ENCODE measurements around the gene TMTC1.
A peak's percentile ranks its signal among the peaks of the same experiment; 100 is the strongest.

TMTC1 gene

DNA sequence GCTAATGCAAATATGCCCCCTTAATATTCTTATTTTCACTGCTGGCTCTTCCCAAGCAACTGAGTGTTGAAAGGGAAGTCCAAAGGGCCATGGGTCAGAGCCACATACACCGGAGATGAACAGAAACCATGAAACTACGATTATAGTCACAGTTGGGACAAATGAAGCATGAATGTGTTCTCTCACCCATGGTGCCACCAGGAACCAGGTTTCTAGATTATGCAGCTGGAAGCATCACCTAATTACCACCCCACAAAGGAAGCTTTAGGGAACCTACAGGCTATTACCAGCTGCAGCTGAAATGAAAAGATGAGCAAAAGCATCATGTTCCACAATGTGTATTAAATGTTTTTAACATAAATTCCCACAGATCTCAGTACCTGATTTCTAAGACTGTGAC lies 15.4 kb downstream of the TMTC1 start:
- Histone ChIP-seq H3K9me3 (no peaks in the 10 kb centered on the region), H3K27me3 (ENCODE audit: low read depth) (no peaks in the 10 kb centered on the region), H3K4me1 (peaks cover 2% of the 10 kb centered on the region; the same call in 1 of the 2 replicates), H3K4me3 (no peak overlapping the region), H3K36me3 (replicated peaks) (no peaks in the 10 kb centered on the region)
- no peak for DNase-seq (ENCODE audit: low spot score in 2 of 2)
- in situ Hi-C loops (cut with MboI; ENCODE audit: low sequenced_read_pairs): no loop called here

DNA sequence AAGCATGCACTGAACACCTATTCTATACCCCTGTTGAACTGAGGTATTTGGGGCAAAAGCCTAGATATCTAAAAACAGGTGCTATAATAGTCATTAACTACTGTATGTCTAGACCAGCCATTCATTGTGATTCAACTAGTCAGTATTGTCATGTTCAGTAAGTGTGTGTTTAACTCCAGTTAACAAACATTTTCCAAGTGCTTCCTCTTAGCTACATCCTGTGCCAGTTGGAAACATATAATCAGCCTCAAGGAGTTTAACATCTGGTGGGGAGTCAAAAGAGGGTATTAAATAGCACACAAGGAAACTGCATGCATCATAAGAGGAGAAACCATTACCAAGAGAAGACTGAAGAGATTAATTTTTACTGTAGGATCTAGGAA lies 20.4 kb downstream of the TMTC1 start:
- DNase-seq (ENCODE audit: low spot score in 2 of 2): no peak
- no peak overlapping the region for H3K4me3 ChIP-seq
- H3K27me3 ChIP-seq (ENCODE audit: low read depth): no peaks in the 10 kb centered on the region
- in situ Hi-C loops (cut with MboI; ENCODE audit: low sequenced_read_pairs): no loop called here
- H3K36me3 ChIP-seq (replicated peaks): no peaks in the 10 kb centered on the region
- H3K9me3 ChIP-seq: no peaks in the 10 kb centered on the region
- H3K4me1 ChIP-seq: no peaks in the 10 kb centered on the region

- Histone ChIP-seq H3K27me3 (ENCODE audit: low read depth) (no peaks in the 10 kb centered on the region), H3K36me3 (replicated peaks) (no peaks in the 10 kb centered on the region), H3K4me1 (no peaks in the 10 kb centered on the region), H3K9me3 (no peaks in the 10 kb centered on the region), H3K4me3 (no peak overlapping the region)
- in situ Hi-C loops (cut with MboI; ENCODE audit: low sequenced_read_pairs): no loop called here
- DNase-seq (ENCODE audit: low spot score in 2 of 2): no peak
These were observed 21.0 kb downstream of the TMTC1 start for GRCh38 chr12:29762637-29763300.

GRCh38 chr12:29759950-29760349 lies 23.8 kb downstream of the TMTC1 start:
- H3K27me3 ChIP-seq (ENCODE audit: low read depth): no peaks in the 10 kb centered on the region
- H3K9me3 ChIP-seq: no peaks in the 10 kb centered on the region
- no peak for DNase-seq (ENCODE audit: low spot score in 2 of 2)
- H3K4me3 ChIP-seq: no peak overlapping the region
- H3K4me1 ChIP-seq: no peaks in the 10 kb centered on the region
- in situ Hi-C loops (cut with MboI; ENCODE audit: low sequenced_read_pairs): no loop called here
- H3K36me3 ChIP-seq (replicated peaks): no peaks in the 10 kb centered on the region

DNA sequence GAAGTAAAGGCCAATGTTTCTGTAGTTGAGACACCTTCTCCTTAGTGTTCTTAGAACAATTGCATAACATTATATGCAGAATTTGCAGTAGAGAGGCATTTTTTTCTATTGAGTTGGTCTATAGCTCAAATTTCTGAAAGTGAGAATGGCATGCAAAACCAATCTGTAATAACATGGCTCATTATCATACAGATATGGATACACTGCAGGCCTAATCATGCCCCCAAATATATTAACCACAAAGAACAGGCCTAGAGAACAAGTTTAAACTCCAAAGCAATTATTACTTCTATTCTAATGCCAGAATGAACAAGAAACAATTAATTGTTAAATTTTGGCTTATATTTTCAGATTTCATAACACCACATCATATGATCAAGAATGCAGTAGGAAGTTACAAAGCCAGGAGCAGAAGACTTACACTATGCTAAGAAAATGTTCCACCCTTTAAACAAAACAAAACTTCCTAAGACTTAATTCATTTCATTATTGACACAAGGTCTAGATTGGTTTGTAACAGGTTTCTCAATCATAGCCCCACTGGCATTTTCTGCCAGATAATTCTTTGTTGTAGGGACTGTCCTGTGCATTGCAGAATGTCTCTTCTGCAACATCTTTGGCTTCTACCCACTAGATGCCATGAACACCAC lies 26.9 kb downstream of the TMTC1 start:
- Histone ChIP-seq H3K4me3 (no peak overlapping the region), H3K27me3 (ENCODE audit: low read depth) (no peaks in the 10 kb centered on the region), H3K36me3 (replicated peaks) (no peaks in the 10 kb centered on the region), H3K9me3 (no peaks in the 10 kb centered on the region), H3K4me1 (no peaks in the 10 kb centered on the region)
- DNase-seq (ENCODE audit: low spot score in 2 of 2): no peak
- in situ Hi-C loops (cut with MboI; ENCODE audit: low sequenced_read_pairs): no loop called here

- no peak overlapping the region for H3K4me3 ChIP-seq
- in situ Hi-C loops (cut with MboI; ENCODE audit: low sequenced_read_pairs): no loop called here
These were observed 29.2 kb downstream of the TMTC1 start for GRCh38 chr12:29754235-29755189.

GRCh38 chr12:29752121-29752520 lies 31.6 kb downstream of the TMTC1 start:
- Histone ChIP-seq H3K4me1 (peaks cover 8% of the 10 kb centered on the region), H3K36me3 (replicated peaks) (no peaks in the 10 kb centered on the region), H3K27me3 (ENCODE audit: low read depth) (no peaks in the 10 kb centered on the region), H3K4me3 (no peak overlapping the region), H3K9me3 (no peaks in the 10 kb centered on the region)
- in situ Hi-C loops (cut with MboI; ENCODE audit: low sequenced_read_pairs): no loop called here
- no peak for DNase-seq (ENCODE audit: low spot score in 2 of 2)

More at GRCh38 chr12:29754235-29755189, 29.2 kb downstream of the TMTC1 start:
- Histone ChIP-seq H3K4me1 (peaks cover 8% of the 10 kb centered on the region), H3K36me3 (replicated peaks) (no peaks in the 10 kb centered on the region), H3K27me3 (ENCODE audit: low read depth) (no peaks in the 10 kb centered on the region), H3K9me3 (no peaks in the 10 kb centered on the region)
- no peak for DNase-seq (ENCODE audit: low spot score in 2 of 2)

- Histone ChIP-seq H3K4me3 (no peak overlapping the region), H3K9me3 (no peaks in the 10 kb centered on the region), H3K36me3 (replicated peaks) (no peaks in the 10 kb centered on the region), H3K4me1 (peaks cover 8% of the 10 kb centered on the region), H3K27me3 (ENCODE audit: low read depth) (no peaks in the 10 kb centered on the region)
- no peak for DNase-seq (ENCODE audit: low spot score in 2 of 2)
- in situ Hi-C loops (cut with MboI; ENCODE audit: low sequenced_read_pairs): no loop called here
These were observed 32.1 kb downstream of the TMTC1 start for GRCh38 chr12:29751676-29752075.

GRCh38 chr12:29750928-29751220 lies 32.9 kb downstream of the TMTC1 start:
- H3K27me3 ChIP-seq (ENCODE audit: low read depth): no peaks in the 10 kb centered on the region
- in situ Hi-C loops (cut with MboI; ENCODE audit: low sequenced_read_pairs): no loop called here
- peaks cover 8% of the 10 kb centered on the region for H3K4me1 ChIP-seq
- no peaks in the 10 kb centered on the region for H3K36me3 ChIP-seq (replicated peaks)
- no peak for DNase-seq (ENCODE audit: low spot score in 2 of 2)
- H3K4me3 ChIP-seq: no peak overlapping the region
- no peaks in the 10 kb centered on the region for H3K9me3 ChIP-seq

DNA sequence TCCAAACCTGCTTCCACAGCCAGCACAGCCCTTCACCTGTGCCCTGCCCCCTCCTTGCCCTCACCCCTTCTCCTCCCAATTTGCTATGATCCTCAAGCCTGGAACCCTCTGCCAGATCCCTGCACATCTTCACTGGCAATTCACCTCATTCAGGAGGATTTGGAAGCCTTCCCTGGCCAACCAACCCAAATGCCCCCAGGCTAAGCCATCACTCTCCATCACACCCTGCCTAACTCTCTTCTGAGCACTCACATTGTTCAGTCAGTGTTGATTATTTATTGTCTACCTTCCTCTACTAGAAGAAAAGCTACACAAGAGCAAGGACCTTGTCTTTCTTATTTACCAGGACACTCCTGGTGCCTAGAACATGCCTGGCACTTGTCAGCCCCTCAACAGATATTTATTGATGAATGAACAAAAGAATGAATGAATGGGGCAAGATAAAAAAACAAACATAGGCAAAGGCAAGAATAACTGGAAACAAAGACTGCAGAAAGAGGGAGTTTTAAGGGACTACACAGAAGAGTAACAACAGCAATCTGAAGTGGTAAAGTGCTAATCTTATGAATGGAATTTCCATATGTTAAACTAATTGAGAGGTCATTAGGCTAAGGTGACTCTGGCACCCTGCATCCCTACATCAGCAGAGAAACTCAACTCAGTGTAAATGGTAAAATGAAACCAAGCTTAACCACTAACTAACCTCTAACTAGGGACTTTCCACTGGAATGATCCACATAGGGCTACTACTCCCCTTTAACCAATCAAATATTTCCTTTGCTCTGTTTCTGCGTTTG lies 33.4 kb downstream of the TMTC1 start:
- no peak overlapping the region for H3K4me3 ChIP-seq
- in situ Hi-C loops (cut with MboI; ENCODE audit: low sequenced_read_pairs): no loop called here
- peak; percentile 68 to 70 for DNase-seq (ENCODE audit: low spot score in 2 of 2)
- H3K36me3 ChIP-seq (replicated peaks): no peaks in the 10 kb centered on the region
- no peaks in the 10 kb centered on the region for H3K9me3 ChIP-seq
- H3K27me3 ChIP-seq (ENCODE audit: low read depth): no peaks in the 10 kb centered on the region
- peaks cover 8% of the 10 kb centered on the region for H3K4me1 ChIP-seq

GRCh38 chr12:29744365-29744764 lies 39.4 kb downstream of the TMTC1 start:
- DNase-seq (ENCODE audit: low spot score in 2 of 2): no peak
- Histone ChIP-seq H3K9me3 (no peaks in the 10 kb centered on the region), H3K4me3 (no peak overlapping the region), H3K4me1 (peaks cover 24% of the 10 kb centered on the region), H3K36me3 (replicated peaks) (no peaks in the 10 kb centered on the region), H3K27me3 (ENCODE audit: low read depth) (no peaks in the 10 kb centered on the region)
- in situ Hi-C loops (cut with MboI; ENCODE audit: low sequenced_read_pairs): no loop called here

DNA sequence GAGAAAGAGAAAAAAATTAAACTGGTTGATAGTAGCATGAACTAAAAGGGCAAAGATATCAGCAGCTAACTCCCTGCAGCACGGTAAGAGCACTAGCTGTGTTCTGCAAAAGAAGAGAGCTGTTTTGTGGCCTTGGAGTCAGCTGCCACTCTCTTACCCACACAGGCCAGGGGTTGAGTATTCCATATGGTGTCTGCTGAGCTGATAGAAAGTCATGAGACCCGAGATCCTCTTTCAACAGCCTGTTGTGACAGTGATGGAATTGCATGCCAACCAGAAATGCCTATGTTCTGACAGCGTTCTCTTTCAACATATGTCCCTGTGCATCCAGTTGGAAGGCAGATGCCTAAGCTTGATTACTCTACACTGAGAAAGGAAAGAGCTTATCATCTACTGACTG lies 39.9 kb downstream of the TMTC1 start:
- Histone ChIP-seq H3K9me3 (no peaks in the 10 kb centered on the region), H3K36me3 (replicated peaks) (no peaks in the 10 kb centered on the region), H3K4me1 (peaks cover 24% of the 10 kb centered on the region), H3K27me3 (ENCODE audit: low read depth) (no peaks in the 10 kb centered on the region), H3K4me3 (no peak overlapping the region)
- no peak for DNase-seq (ENCODE audit: low spot score in 2 of 2)
- in situ Hi-C loops (cut with MboI; ENCODE audit: low sequenced_read_pairs): no loop called here

GRCh38 chr12:29743077-29743476 lies 40.7 kb downstream of the TMTC1 start:
- Histone ChIP-seq H3K27me3 (ENCODE audit: low read depth) (no peaks in the 10 kb centered on the region), H3K9me3 (no peaks in the 10 kb centered on the region), H3K36me3 (replicated peaks) (no peaks in the 10 kb centered on the region), H3K4me1 (peaks cover 24% of the 10 kb centered on the region), H3K4me3 (no peak overlapping the region)
- no peak for DNase-seq (ENCODE audit: low spot score in 2 of 2)
- in situ Hi-C loops (cut with MboI; ENCODE audit: low sequenced_read_pairs): no loop called here

Data from HAP-1 (cell line).